H1 (cell line): ENCODE measurements around the gene COPZ1. TPM values are rescaled to one million over a fixed set of nuclear protein-coding genes. Genes with fewer than 3 reads are reported as not detected.

Experiments
- CTCF ChIP-seq, 3 experiments: IDR thresholded peaks; 1 replicate in 2 of 3; 2 replicates in 1 of 3; pipeline versions ENCODE4 v1.5.1 to v1.6.1; 2011; ENCODE audit warnings: low read length in 3 of 3, mild to moderate bottlenecking in 3 of 3, inconsistent platforms in 2 of 3, low read depth in 1 of 3, moderate library complexity in 1 of 3; ENCODE audit not compliant: insufficient read depth in 1 of 3; ENCODE audit errors: control extremely low read depth in 1 of 3
- polyA plus RNA-seq, 7 experiments: library from polyadenylated mRNA; depleted of rRNA in 3 of 7; stranded (reverse) in 5 of 7; unstranded in 2 of 7; fragments of >200 nt in 5 of 7; fragments of 200-250 nt in 2 of 7; gene quantifications; 1 replicate in 5 of 7; 2 replicates in 1 of 7; 4 replicates in 1 of 7; pipeline versions ENCODE4 v1.2.1 to v1.2.3, GENCODE V29; 2011 to 2013; ENCODE audit warnings: missing spikeins in 2 of 7, mixed read lengths in 2 of 7
- total RNA-seq: library from RNA; stranded (reverse); fragmentation: NEBNext Ultra II Directional; extraction: Animal tissue kit (Norgen Biotek cat#: 25700); gene quantifications from 2 replicates; pipeline ENCODE4 v1.2.1, GENCODE V29; 2021

COPZ1 gene
- total and polyA plus RNA-seq, 2 of the 8 experiments (the other 6 are each of a cell fraction or from before 2014, with no cell fraction given) = 103 to 133 TPM

GRCh38 chr12:54294152-54294952, 30.6 kb upstream of the COPZ1 start (continued):
- TF ChIP-seq CTCF (IDR thresholded peaks at IDR 0.05; ENCODE audit: control extremely low read depth in 1 of 3, insufficient read depth in 1 of 3, low read depth in 1 of 3, low read length in 3 of 3) = peak; percentile 91 to 95 (median 93)
